ENCODE measurements around the gene ALDH1B1.

- TF ChIP-seq CTCF (IDR thresholded peaks at IDR 0.05; ENCODE audit: borderline replicate concordance, extremely low read depth, low read length, poor library complexity, severe bottlenecking), result no peak
- no peak for TF ChIP-seq EZH2 (IDR thresholded peaks at IDR 0.05; ENCODE audit: borderline replicate concordance, low read depth, low read length, severe bottlenecking)
These were observed 6.6 kb upstream of the ALDH1B1 start for GRCh38 chr9:38385896-38386295.

All from DND-41 (cell line).